ENCODE results near the gene CCL19. TPM values are rescaled to one million over a fixed set of nuclear protein-coding genes. Genes with fewer than 3 reads are reported as not detected.
A peak's percentile ranks its signal among the peaks of the same experiment; 100 is the strongest.

The CCL19 gene
- total RNA-seq, 1 donor from 2014 or later, result not detected

DNA sequence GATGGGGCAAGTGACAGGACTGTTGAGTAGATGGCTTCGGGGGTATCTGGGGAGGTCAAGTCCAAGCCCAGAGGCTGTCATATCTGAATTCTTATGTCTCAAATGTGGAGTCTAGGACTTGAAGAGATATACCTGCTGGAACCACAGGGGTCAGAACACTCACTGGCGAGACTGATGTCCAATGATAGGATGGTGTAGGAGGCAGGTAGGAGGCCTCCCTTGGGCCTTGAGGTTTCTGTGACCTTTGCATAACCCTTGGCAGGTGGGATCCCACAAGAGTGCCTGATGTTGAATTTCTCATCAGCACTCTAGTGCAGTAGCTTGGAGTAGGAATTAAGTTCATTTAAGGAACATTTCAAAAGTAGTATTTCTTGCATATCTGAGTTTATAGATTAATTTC lies 16.1 kb upstream of the CCL19 start:
- Mint-ChIP-seq H3K27ac (ENCODE audit: unreplicated experiment) (no peak overlapping the region), H3K27me3 (ENCODE audit: low read depth) (peaks cover 3% of the 10 kb centered on the region), H3K4me1 (peaks cover 10% of the 10 kb centered on the region), H3K36me3 (ENCODE audit: low read depth) (no peaks in the 10 kb centered on the region), H3K9me3 (no peaks in the 10 kb centered on the region), H3K4me3 (no peak overlapping the region)
- no peak for TF ChIP-seq CTCF (conservative IDR thresholded peaks at IDR 0.05)
- DNase-seq (ENCODE audit: low read depth, low spot score), result no peak

DNA sequence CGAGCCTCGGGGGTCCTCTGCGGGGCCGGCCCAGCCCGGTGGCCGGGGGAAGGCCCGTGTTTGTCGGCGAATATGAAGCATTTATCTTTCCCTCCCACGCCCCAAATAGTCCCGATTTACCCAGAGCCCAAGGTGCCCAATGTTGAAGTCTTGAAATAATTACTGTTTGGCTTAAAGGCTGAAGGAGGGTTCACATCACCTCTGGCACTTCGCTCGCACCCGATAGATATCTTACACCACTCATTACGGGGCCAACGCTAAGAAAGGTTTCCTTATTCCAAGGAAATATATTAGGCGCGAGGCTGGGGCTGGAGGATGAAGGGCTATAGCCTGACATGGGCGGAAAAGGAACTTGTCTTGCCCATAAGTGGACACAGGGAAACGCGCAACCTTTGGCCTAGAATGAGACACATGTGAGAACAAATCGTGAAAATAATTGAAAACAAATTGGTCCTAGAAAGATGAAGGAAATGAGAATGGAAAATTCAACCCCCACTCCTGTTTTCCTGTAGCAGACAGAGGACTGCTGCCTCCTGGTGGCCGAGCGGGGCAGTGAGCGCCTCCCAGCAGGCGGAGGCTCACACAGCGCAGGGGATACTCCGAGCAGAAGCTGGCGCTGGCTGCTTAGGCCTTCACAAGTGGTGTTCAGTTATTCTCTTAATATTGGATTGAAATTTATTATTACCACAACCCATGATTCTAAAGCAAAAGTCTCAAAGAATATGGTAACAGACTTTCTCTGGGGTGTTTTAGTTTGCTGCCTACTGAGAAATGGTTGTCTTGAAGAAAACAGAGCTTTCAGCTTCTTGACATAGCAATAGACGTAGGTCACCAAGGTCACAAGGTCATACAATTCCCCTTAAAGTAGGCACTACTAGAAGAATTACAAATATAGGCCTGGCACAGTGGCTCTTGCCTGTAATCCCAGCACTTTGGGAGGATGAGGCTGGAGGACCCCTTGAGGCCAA lies 11.0 kb upstream of the CCL19 start:
- no peaks in the 10 kb centered on the region for H3K9me3 Mint-ChIP-seq
- peak; percentile 100 for TF ChIP-seq CTCF (conservative IDR thresholded peaks at IDR 0.05)
- no peak overlapping the region for H3K27ac Mint-ChIP-seq (ENCODE audit: unreplicated experiment)
- peaks cover 13% of the 10 kb centered on the region for H3K4me1 Mint-ChIP-seq
- no peaks in the 10 kb centered on the region for H3K36me3 Mint-ChIP-seq (ENCODE audit: low read depth)
- H3K27me3 Mint-ChIP-seq (ENCODE audit: low read depth), result peaks cover 30% of the 10 kb centered on the region
- peak overlapping the region; percentile 81 for H3K4me3 Mint-ChIP-seq
- peak; percentile 88 for DNase-seq (ENCODE audit: low read depth, low spot score)

- no peaks in the 10 kb centered on the region for H3K9me3 Mint-ChIP-seq
- H3K27ac Mint-ChIP-seq (ENCODE audit: unreplicated experiment), result no peak overlapping the region
- peaks cover 13% of the 10 kb centered on the region for H3K4me1 Mint-ChIP-seq
- H3K27me3 Mint-ChIP-seq (ENCODE audit: low read depth), result peaks cover 30% of the 10 kb centered on the region
- DNase-seq (ENCODE audit: low read depth, low spot score), result peak; percentile 84
- no peaks in the 10 kb centered on the region for H3K36me3 Mint-ChIP-seq (ENCODE audit: low read depth)
- peak overlapping the region; percentile 50 for H3K4me3 Mint-ChIP-seq
- TF ChIP-seq CTCF (conservative IDR thresholded peaks at IDR 0.05), result peak; percentile 94
Measured at GRCh38 chr9:34701023-34701768, 10.1 kb upstream of the CCL19 start.

DNA sequence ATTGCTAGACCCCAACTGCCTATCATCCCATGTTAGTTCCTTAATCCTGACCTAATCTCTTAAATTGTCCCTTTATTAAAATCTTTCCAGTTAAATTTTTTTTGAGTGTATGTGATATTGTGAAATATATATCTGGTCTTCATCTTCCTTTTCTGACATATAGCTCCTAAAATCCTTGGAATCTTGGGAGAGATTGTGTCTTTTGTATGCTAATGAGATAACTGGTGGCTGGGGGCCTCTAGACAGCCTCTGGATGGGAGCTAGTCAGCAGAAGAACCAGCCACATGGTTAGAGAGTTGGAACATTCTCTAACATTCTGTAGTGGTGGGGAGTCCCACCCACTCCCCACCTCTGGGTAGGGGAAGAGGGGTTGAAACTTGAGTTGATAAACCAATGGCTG lies 3.7 kb upstream of the CCL19 start:
- H3K27ac Mint-ChIP-seq (ENCODE audit: unreplicated experiment), result no peak overlapping the region
- TF ChIP-seq CTCF (conservative IDR thresholded peaks at IDR 0.05), result no peak

GRCh38 chr9:34693560-34693959 lies 2.5 kb upstream of the CCL19 start:
- Mint-ChIP-seq H3K9me3 (no peaks in the 10 kb centered on the region), H3K27me3 (ENCODE audit: low read depth) (peaks cover under 1% of the 10 kb centered on the region), H3K27ac (ENCODE audit: unreplicated experiment) (no peak overlapping the region), H3K36me3 (ENCODE audit: low read depth) (no peaks in the 10 kb centered on the region), H3K4me3 (no peak overlapping the region), H3K4me1 (no peaks in the 10 kb centered on the region)
- DNase-seq (ENCODE audit: low read depth, low spot score), result no peak
- TF ChIP-seq CTCF (conservative IDR thresholded peaks at IDR 0.05), result no peak

More for the DNA sequence above, 3.7 kb upstream of the CCL19 start:
- H3K4me3 Mint-ChIP-seq, result no peak overlapping the region
- H3K27me3 Mint-ChIP-seq (ENCODE audit: low read depth), result peaks cover 11% of the 10 kb centered on the region
- no peak for DNase-seq (ENCODE audit: low read depth, low spot score)
- H3K4me1 Mint-ChIP-seq, result no peaks in the 10 kb centered on the region
- H3K9me3 Mint-ChIP-seq, result no peaks in the 10 kb centered on the region
- no peaks in the 10 kb centered on the region for H3K36me3 Mint-ChIP-seq (ENCODE audit: low read depth)
